ENCODE measurements around the gene GTF2F2. TPM values are rescaled to one million over a fixed set of nuclear protein-coding genes. Genes with fewer than 3 reads are reported as not detected.

The GTF2F2 gene
- total RNA-seq, 2 experiments from 2014 or later = 25.4 to 26.0 TPM

GRCh38 chr13:45191874-45192273 lies 71.6 kb downstream of the GTF2F2 start:
- POLR2A ChIA-PET = no interaction called here

GRCh38 chr13:45194081-45194939 lies 74.0 kb downstream of the GTF2F2 start:
- Mint-ChIP-seq H3K27ac (no peak overlapping the region), H3K4me1 (ENCODE audit: low read depth) (peaks cover 4% of the 10 kb centered on the region), H3K4me3 (no peak overlapping the region), H3K36me3 (peaks cover 2% of the 10 kb centered on the region), H3K27me3 (no peaks in the 10 kb centered on the region), H3K9me3 (no peaks in the 10 kb centered on the region)
- no peak for DNase-seq
- ChIA-PET POLR2A (no interaction called here), CTCF (no interaction called here)
- intact Hi-C loops (cut with micrococcal nuclease) = no loop called here

More at GRCh38 chr13:45191874-45192273, 71.6 kb downstream of the GTF2F2 start:
- Mint-ChIP-seq H3K27me3 (no peaks in the 10 kb centered on the region), H3K4me3 (no peak overlapping the region), H3K36me3 (peaks cover 9% of the 10 kb centered on the region), H3K9me3 (peaks cover 6% of the 10 kb centered on the region), H3K4me1 (ENCODE audit: low read depth) (peaks cover 3% of the 10 kb centered on the region), H3K27ac (no peak overlapping the region)
- intact Hi-C loops (cut with micrococcal nuclease) = no loop called here
- CTCF ChIA-PET = no interaction called here
- no peak for DNase-seq

GRCh38 chr13:45195421-45195820 lies 75.1 kb downstream of the GTF2F2 start:
- peaks cover 1% of the 10 kb centered on the region for H3K36me3 Mint-ChIP-seq
- H3K9me3 Mint-ChIP-seq = no peaks in the 10 kb centered on the region
- no peaks in the 10 kb centered on the region for H3K27me3 Mint-ChIP-seq
- CTCF ChIA-PET = no interaction called here
- peaks cover 4% of the 10 kb centered on the region for H3K4me1 Mint-ChIP-seq (ENCODE audit: low read depth)
- POLR2A ChIA-PET = no interaction called here
- no peak overlapping the region for H3K27ac Mint-ChIP-seq
- intact Hi-C loops (cut with micrococcal nuclease) = no loop called here
- H3K4me3 Mint-ChIP-seq = no peak overlapping the region
- no peak for DNase-seq

- intact Hi-C loops (cut with micrococcal nuclease) = no loop called here
- peaks cover 4% of the 10 kb centered on the region for H3K4me1 Mint-ChIP-seq (ENCODE audit: low read depth)
- H3K27me3 Mint-ChIP-seq = no peaks in the 10 kb centered on the region
- H3K27ac Mint-ChIP-seq = no peak overlapping the region
- no peaks in the 10 kb centered on the region for H3K9me3 Mint-ChIP-seq
- ChIA-PET CTCF (no interaction called here), POLR2A (no interaction called here)
- H3K4me3 Mint-ChIP-seq = no peak overlapping the region
- no peak for DNase-seq
- peaks cover 1% of the 10 kb centered on the region for H3K36me3 Mint-ChIP-seq
Measured at GRCh38 chr13:45196096-45196495, 75.8 kb downstream of the GTF2F2 start.

- POLR2A ChIA-PET = no interaction called here
- no peaks in the 10 kb centered on the region for H3K9me3 Mint-ChIP-seq
- peaks cover 4% of the 10 kb centered on the region for H3K4me1 Mint-ChIP-seq (ENCODE audit: low read depth)
- H3K27me3 Mint-ChIP-seq = no peaks in the 10 kb centered on the region
- peaks cover 3% of the 10 kb centered on the region for H3K36me3 Mint-ChIP-seq
- no peak for DNase-seq
- CTCF ChIA-PET = no interaction called here
- no peak overlapping the region for H3K4me3 Mint-ChIP-seq
- H3K27ac Mint-ChIP-seq = no peak overlapping the region
- intact Hi-C loops (cut with micrococcal nuclease) = no loop called here
Measured at GRCh38 chr13:45196622-45197021, 76.3 kb downstream of the GTF2F2 start.

GRCh38 chr13:45198041-45198440 lies 77.7 kb downstream of the GTF2F2 start:
- ChIA-PET POLR2A (no interaction called here), CTCF (no interaction called here)
- H3K4me3 Mint-ChIP-seq = no peak overlapping the region
- H3K27me3 Mint-ChIP-seq = no peaks in the 10 kb centered on the region
- intact Hi-C loops (cut with micrococcal nuclease) = no loop called here
- peaks cover 4% of the 10 kb centered on the region for H3K4me1 Mint-ChIP-seq (ENCODE audit: low read depth)
- H3K9me3 Mint-ChIP-seq = no peaks in the 10 kb centered on the region
- DNase-seq = no peak
- H3K36me3 Mint-ChIP-seq = peaks cover 13% of the 10 kb centered on the region
- no peak overlapping the region for H3K27ac Mint-ChIP-seq

- Mint-ChIP-seq H3K9me3 (no peaks in the 10 kb centered on the region), H3K4me1 (ENCODE audit: low read depth) (peaks cover 7% of the 10 kb centered on the region), H3K4me3 (no peak overlapping the region), H3K36me3 (peaks cover 14% of the 10 kb centered on the region), H3K27me3 (no peaks in the 10 kb centered on the region), H3K27ac (no peak overlapping the region)
- intact Hi-C loops (cut with micrococcal nuclease) = no loop called here
- DNase-seq = no peak
- ChIA-PET CTCF (interaction anchor here (1.7 kb wide), 1 partner anchor 152 kb away, joined by 3 read pairs; no protein-coding TSS in a partner anchor), POLR2A (interaction anchor here (0.6 kb wide), 1 partner anchor 32 kb away, joined by 3 read pairs; no protein-coding TSS in a partner anchor)
Measured at GRCh38 chr13:45198924-45199323, 78.6 kb downstream of the GTF2F2 start.

GRCh38 chr13:45199711-45200110 lies 79.4 kb downstream of the GTF2F2 start:
- Mint-ChIP-seq H3K9me3 (no peaks in the 10 kb centered on the region), H3K27me3 (no peaks in the 10 kb centered on the region), H3K4me1 (ENCODE audit: low read depth) (peaks cover 10% of the 10 kb centered on the region), H3K4me3 (no peak overlapping the region), H3K36me3 (peaks cover 14% of the 10 kb centered on the region), H3K27ac (no peak overlapping the region)
- DNase-seq = no peak
- ChIA-PET CTCF (interaction anchor here (1.7 kb wide), 1 partner anchor 153 kb away, joined by 3 read pairs; no protein-coding TSS in a partner anchor), POLR2A (interaction anchor here (0.6 kb wide), 1 partner anchor 33 kb away, joined by 3 read pairs; no protein-coding TSS in a partner anchor)
- intact Hi-C loops (cut with micrococcal nuclease) = no loop called here

GRCh38 chr13:45200701-45201232 lies 80.5 kb downstream of the GTF2F2 start, which contains the start of gene KCTD4:
KCTD4 (minus strand) TSS chr13:45201045; CDS start chr13:45194567, 6,478 bp downstream.
- intact Hi-C loops (cut with micrococcal nuclease) = no loop called here
- peaks cover 16% of the 10 kb centered on the region for H3K4me1 Mint-ChIP-seq (ENCODE audit: low read depth)
- no peak within 1 kb of the TSS for H3K4me3 Mint-ChIP-seq
- DNase-seq = no peak
- H3K27ac Mint-ChIP-seq = no peak within 1 kb of the TSS
- H3K27me3 Mint-ChIP-seq = no peaks in the 10 kb centered on the region
- H3K9me3 Mint-ChIP-seq = no peaks in the 10 kb centered on the region
- ChIA-PET POLR2A (no interaction called here), CTCF (no interaction called here)
- H3K36me3 Mint-ChIP-seq = peaks cover 14% of the 10 kb centered on the region

GRCh38 chr13:45205124-45205523 lies 84.8 kb downstream of the GTF2F2 start:
- Mint-ChIP-seq H3K4me1 (ENCODE audit: low read depth) (peaks cover 23% of the 10 kb centered on the region), H3K27me3 (no peaks in the 10 kb centered on the region), H3K27ac (no peak overlapping the region), H3K4me3 (no peak overlapping the region), H3K9me3 (no peaks in the 10 kb centered on the region), H3K36me3 (peaks cover 30% of the 10 kb centered on the region)
- ChIA-PET POLR2A (no interaction called here), CTCF (interaction anchor here (1.5 to 1.9 kb wide), 3 partner anchors 76 to 158 kb away, joined by 4 read pairs; no protein-coding TSS in a partner anchor)
- no peak for DNase-seq
- intact Hi-C loops (cut with micrococcal nuclease) = loop anchor here (5.0 kb wide), 1 partner anchor 102 kb away; no protein-coding TSS in a partner anchor

GRCh38 chr13:45206340-45206739 lies 86.0 kb downstream of the GTF2F2 start:
- Mint-ChIP-seq H3K4me1 (ENCODE audit: low read depth) (peaks cover 23% of the 10 kb centered on the region), H3K9me3 (no peaks in the 10 kb centered on the region), H3K27me3 (no peaks in the 10 kb centered on the region), H3K36me3 (peaks cover 40% of the 10 kb centered on the region), H3K4me3 (no peak overlapping the region), H3K27ac (no peak overlapping the region)
- POLR2A ChIA-PET = no interaction called here
- DNase-seq = peak; percentile 34
- CTCF ChIA-PET = interaction anchor here (1.0 to 1.9 kb wide), 4 partner anchors 75 to 189 kb away, joined by 3 to 5 read pairs (median 4); no protein-coding TSS in a partner anchor
- intact Hi-C loops (cut with micrococcal nuclease) = loop anchor here (1.0 to 5.0 kb wide), 6 partner anchors 26 to 629 kb away; partner anchors contain the start of gene GTF2F2

- intact Hi-C loops (cut with micrococcal nuclease) = loop anchor here (2.0 to 5.0 kb wide), 2 partner anchors 87 to 100 kb away; partner anchors contain the start of gene GTF2F2
- peaks cover 23% of the 10 kb centered on the region for H3K4me1 Mint-ChIP-seq (ENCODE audit: low read depth)
- CTCF ChIA-PET = interaction anchor here (0.8 to 1.3 kb wide), 4 partner anchors 152 to 188 kb away, joined by 3 to 5 read pairs (median 4); no protein-coding TSS in a partner anchor
- no peaks in the 10 kb centered on the region for H3K27me3 Mint-ChIP-seq
- peaks cover 30% of the 10 kb centered on the region for H3K36me3 Mint-ChIP-seq
- DNase-seq = no peak
- no peak overlapping the region for H3K27ac Mint-ChIP-seq
- H3K9me3 Mint-ChIP-seq = no peaks in the 10 kb centered on the region
- H3K4me3 Mint-ChIP-seq = no peak overlapping the region
- POLR2A ChIA-PET = interaction anchor here (0.6 to 1.0 kb wide), 2 partner anchors 10 to 206 kb away, joined by 3 read pairs; no protein-coding TSS in a partner anchor
Measured at GRCh38 chr13:45207319-45207718, 87.0 kb downstream of the GTF2F2 start.

Measured in activated CD4-positive, alpha-beta memory T cell treated with anti-CD3 and anti-CD28 coated beads for 36 hours (primary cell).